T-cell (primary cell): ENCODE results near the gene MRC2. TPM values are rescaled to one million over a fixed set of nuclear protein-coding genes. Genes with fewer than 3 reads are reported as not detected.

Experiments
- ATAC-seq, 4 experiments: fragments of 200-7000 bp in 3 of 4; fragments of 150-1000 bp in 1 of 4; cut with Tn5 transposase; replicated peaks in 1 of 4; 1 replicate in 3 of 4; 2 replicates in 1 of 4; pipeline ENCODE4 v1.10.0; 2021; ENCODE audit warnings: moderate library complexity in 3 of 4, mild to moderate bottlenecking in 2 of 4, moderate number of reproducible peaks in 1 of 4
- CTCF ChIA-PET, 2 donors: fragments of 300-600 bp; sonication (Branson Sonifier 250); formaldehyde crosslinking; loops; one replicate each; lab custom pipeline; 2022; ENCODE audit warnings: antibody characterized with exemption in 2 of 2; lab: Charles Lee
- POLR2A ChIA-PET, 2 donors: fragments of 300-600 bp; sonication (Branson Sonifier 250); formaldehyde crosslinking; loops; one replicate each; lab custom pipeline; 2022; ENCODE audit warnings: antibody characterized with exemption in 2 of 2; lab: Charles Lee
- DNase-seq, 35 experiments: peaks; one replicate each; pipeline versions ENCODE4 v3.0.0 to v3.0.0-alpha.2; 2013 to 2023
- H3K27ac ChIP-seq: one replicate; pipeline ENCODE4 v1.5.1; 2013; ENCODE audit warnings: low read length
- H3K27me3 ChIP-seq, 2 experiments: replicated peaks in 1 of 2; 1 replicate in 1 of 2; 2 replicates in 1 of 2; pipeline versions ENCODE4 v1.6.1 to v1.7.0; 2013; ENCODE audit warnings: low read length in 1 of 2, mixed read lengths in 1 of 2; ENCODE audit not compliant: control insufficient read depth in 2 of 2, insufficient read depth in 2 of 2; ENCODE audit errors: extremely low read depth in 1 of 2
- H3K36me3 ChIP-seq, 2 donors: 1 replicate in 1 of 2; 2 replicates in 1 of 2; pipeline versions ENCODE4 v1.6.1 to v1.7.0; 2013; ENCODE audit warnings: low read length in 1 of 2; ENCODE audit not compliant: control insufficient read depth in 2 of 2, insufficient read depth in 1 of 2; ENCODE audit errors: extremely low read depth in 1 of 2
- H3K4me1 ChIP-seq, 2 experiments: 1 replicate in 1 of 2; 2 replicates in 1 of 2; pipeline versions ENCODE4 v1.6.1 to v1.7.0; 2013; ENCODE audit warnings: low read length in 2 of 2, mixed read lengths in 1 of 2; ENCODE audit not compliant: insufficient read depth in 2 of 2, control insufficient read depth in 1 of 2; ENCODE audit errors: extremely low read depth in 1 of 2
- H3K4me3 ChIP-seq, 2 donors: 1 replicate in 1 of 2; 2 replicates in 1 of 2; pipeline versions ENCODE4 v1.5.1 to v1.7.0; 2013; ENCODE audit warnings: mild to moderate bottlenecking in 2 of 2, low read length in 1 of 2, moderate library complexity in 1 of 2; ENCODE audit not compliant: control insufficient read depth in 1 of 2; ENCODE audit errors: extremely low read depth in 1 of 2
- H3K9me3 ChIP-seq: 2 replicates; pipeline ENCODE4 v1.7.0; 2013
- H3K27ac Mint-ChIP-seq, 2 donors: one replicate each; pipeline ENCODE4 v1.8.0; 2020 to 2021; ENCODE audit warnings: mild to moderate bottlenecking in 2 of 2, mixed read lengths in 2 of 2
- H3K27me3 Mint-ChIP-seq, 2 donors: one replicate each; pipeline ENCODE4 v1.8.0; 2021 to 2022; ENCODE audit warnings: mixed read lengths in 2 of 2
- H3K36me3 Mint-ChIP-seq: one replicate; pipeline ENCODE4 v1.8.0; 2021; ENCODE audit warnings: mixed read lengths
- H3K4me1 Mint-ChIP-seq, 3 donors: one replicate each; pipeline ENCODE4 v1.8.0; 2020 to 2022; ENCODE audit warnings: mixed read lengths in 3 of 3, mild to moderate bottlenecking in 1 of 3
- H3K4me3 Mint-ChIP-seq, 3 donors: one replicate each; pipeline ENCODE4 v1.8.0; 2020 to 2022; ENCODE audit warnings: mild to moderate bottlenecking in 3 of 3, mixed read lengths in 3 of 3, moderate library complexity in 3 of 3
- H3K9me3 Mint-ChIP-seq, 3 donors: one replicate each; pipeline ENCODE4 v1.8.0; 2020 to 2022; ENCODE audit warnings: mixed read lengths in 3 of 3
- WGBS: methylation state at CpG from one replicate; pipeline ENCODE4 v1.1.5; 2013; ENCODE audit warnings: missing lambda C conversion rate; ENCODE audit not compliant: insufficient coverage; 5-methylcytosine and 5-hydroxymethylcytosine counted together
- total RNA-seq, 35 experiments: library from RNA in 6 of 35; stranded (reverse) in 6 of 35; fragments of 120-200 nt in 1 of 35; gene quantifications; one replicate each; pipeline versions ENCODE4 v1.2.1 to v1.2.4 and lab custom pipeline; 2013 to 2026

MRC2 gene
- total RNA-seq, 5 donors from 2014 or later (not counting 1 experiment from before 2014, with no cell fraction given) = 4.0 to 7.6 (median 5.2) TPM

DNA sequence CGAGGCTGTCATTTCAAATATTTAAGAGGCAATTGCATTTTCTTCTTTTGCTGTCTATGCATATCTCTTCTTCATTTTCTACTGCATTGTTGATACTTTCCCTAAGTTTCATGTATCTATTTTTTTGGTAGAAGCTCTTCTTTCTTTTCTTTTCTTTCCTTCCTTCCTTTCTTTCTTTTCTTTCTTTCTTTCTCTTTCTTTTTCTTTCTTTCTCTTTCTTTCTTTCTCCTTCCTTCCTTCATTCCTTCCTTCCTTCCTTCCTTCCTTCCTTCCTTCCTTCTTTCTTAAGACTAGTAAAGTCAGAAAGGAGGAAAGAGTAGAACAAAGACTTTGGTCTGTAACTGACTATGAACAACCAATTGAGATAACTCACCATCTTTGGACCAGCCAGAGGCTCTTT lies 33.9 kb downstream of the MRC2 start:
- no peak for ATAC-seq
- CTCF ChIA-PET = no interaction called here
- WGBS = no CpG with 5 or more reads among the region's 1 CpG
- no peaks in the 10 kb centered on the region for H3K27me3 Mint-ChIP-seq
- H3K27ac Mint-ChIP-seq = no peak overlapping the region
- Histone ChIP-seq H3K27ac (no peak overlapping the region), H3K4me1 (no peaks in the 10 kb centered on the region), H3K27me3 (peaks cover 0 to 18% of the 10 kb centered on the region in 2 experiments), H3K9me3 (no peaks in the 10 kb centered on the region), H3K4me3 (no peak overlapping the region), H3K36me3 (no peaks in the 10 kb centered on the region)
- no peaks in the 10 kb centered on the region for H3K4me1 Mint-ChIP-seq
- no peak overlapping the region for H3K4me3 Mint-ChIP-seq
- peaks cover 8% of the 10 kb centered on the region for H3K36me3 Mint-ChIP-seq
- POLR2A ChIA-PET = no interaction called here
- H3K9me3 Mint-ChIP-seq = peaks cover 8 to 15% (median 12%) of the 10 kb centered on the region in 3 donors
- no peak for DNase-seq

DNA sequence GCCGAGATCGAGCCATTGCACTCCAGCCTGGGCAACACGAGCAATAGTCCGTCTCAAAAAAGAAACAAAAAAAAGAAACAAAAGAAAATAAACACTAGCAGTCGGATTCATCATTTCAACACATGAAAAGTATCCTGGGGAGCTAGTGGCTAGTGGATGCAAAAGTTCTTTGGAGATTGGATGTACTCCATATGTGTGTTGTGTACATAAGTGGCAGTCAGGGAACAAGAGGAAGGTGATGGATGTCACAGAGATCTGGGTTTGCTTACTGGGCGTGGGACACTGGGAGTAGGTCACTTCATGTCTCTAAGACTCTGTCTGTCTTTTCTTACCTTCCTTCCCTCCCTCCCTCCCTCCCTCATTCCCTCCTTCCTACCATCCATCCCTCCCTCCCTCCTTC lies 35.4 kb downstream of the MRC2 start:
- Histone ChIP-seq H3K27ac (no peak overlapping the region), H3K27me3 (peaks cover 0 to 17% of the 10 kb centered on the region in 2 experiments), H3K4me3 (no peak overlapping the region), H3K4me1 (no peaks in the 10 kb centered on the region), H3K36me3 (no peaks in the 10 kb centered on the region), H3K9me3 (no peaks in the 10 kb centered on the region)
- DNase-seq = no peak
- no peak for ATAC-seq
- Mint-ChIP-seq H3K27ac (no peak overlapping the region), H3K4me1 (no peaks in the 10 kb centered on the region), H3K4me3 (no peak overlapping the region), H3K36me3 (peaks cover 8% of the 10 kb centered on the region), H3K9me3 (peaks cover 8 to 15% (median 12%) of the 10 kb centered on the region in 3 donors), H3K27me3 (no peaks in the 10 kb centered on the region)
- WGBS = no CpG with 5 or more reads among the region's 6 CpGs
- CTCF ChIA-PET = no interaction called here
- POLR2A ChIA-PET = no interaction called here

GRCh38 chr17:62663304-62663703 lies 35.8 kb downstream of the MRC2 start:
- Mint-ChIP-seq H3K9me3 (peaks cover 8 to 15% (median 12%) of the 10 kb centered on the region in 3 donors), H3K4me1 (peaks cover 0 to under 1% (median 0%) of the 10 kb centered on the region in 3 donors), H3K27ac (no peak overlapping the region), H3K27me3 (no peaks in the 10 kb centered on the region), H3K4me3 (no peak overlapping the region), H3K36me3 (peaks cover 8% of the 10 kb centered on the region)
- ATAC-seq = no peak
- no peaks in the 10 kb centered on the region for H3K9me3 ChIP-seq
- CTCF ChIA-PET = no interaction called here
- DNase-seq = no peak
- no peak overlapping the region for H3K27ac ChIP-seq
- 90% methylated on average over 3 of the region's 6 CpGs for WGBS
- H3K27me3 ChIP-seq = peaks cover 0 to 13% of the 10 kb centered on the region in 2 experiments
- no peaks in the 10 kb centered on the region for H3K36me3 ChIP-seq
- H3K4me1 ChIP-seq = no peaks in the 10 kb centered on the region
- POLR2A ChIA-PET = no interaction called here
- no peak overlapping the region for H3K4me3 ChIP-seq

GRCh38 chr17:62664336-62665120 lies 37.1 kb downstream of the MRC2 start:
- no peak for DNase-seq
- Histone ChIP-seq H3K36me3 (no peaks in the 10 kb centered on the region), H3K4me3 (no peak overlapping the region), H3K27ac (no peak overlapping the region), H3K27me3 (peaks cover 0 to 9% of the 10 kb centered on the region in 2 experiments), H3K9me3 (no peaks in the 10 kb centered on the region), H3K4me1 (peaks cover 0 to 3% of the 10 kb centered on the region in 2 experiments)
- ATAC-seq = no peak
- Mint-ChIP-seq H3K4me1 (peaks cover 4 to 6% (median 5%) of the 10 kb centered on the region in 3 donors), H3K4me3 (no peak overlapping the region), H3K27ac (no peak overlapping the region), H3K36me3 (peaks cover 8% of the 10 kb centered on the region), H3K9me3 (peaks cover 8 to 15% (median 12%) of the 10 kb centered on the region in 3 donors), H3K27me3 (no peaks in the 10 kb centered on the region)
- ChIA-PET CTCF (no interaction called here), POLR2A (no interaction called here)
- WGBS = 90% methylated on average over 25 of the region's 25 CpGs

GRCh38 chr17:62665599-62665998 lies 38.1 kb downstream of the MRC2 start:
- no peaks in the 10 kb centered on the region for H3K36me3 ChIP-seq
- no peaks in the 10 kb centered on the region for H3K9me3 ChIP-seq
- peaks cover 0 to 9% of the 10 kb centered on the region in 2 experiments for H3K27me3 ChIP-seq
- H3K4me3 ChIP-seq = no peak overlapping the region
- no peak for ATAC-seq
- H3K36me3 Mint-ChIP-seq = peaks cover 7% of the 10 kb centered on the region
- no peak for DNase-seq
- H3K9me3 Mint-ChIP-seq = peaks cover 5 to 10% (median 8%) of the 10 kb centered on the region in 3 donors
- no peak overlapping the region for H3K4me3 Mint-ChIP-seq
- WGBS = 85% methylated on average over 3 of the region's 3 CpGs
- H3K27me3 Mint-ChIP-seq = no peaks in the 10 kb centered on the region
- H3K4me1 Mint-ChIP-seq = peaks cover 4 to 6% (median 5%) of the 10 kb centered on the region in 3 donors
- ChIA-PET CTCF (no interaction called here), POLR2A (interaction anchor here in 1 of 2 donors (0.6 kb wide), 1 partner anchor 107 kb away, joined by 6 read pairs; no protein-coding TSS in a partner anchor)
- no peak overlapping the region for H3K27ac ChIP-seq
- H3K27ac Mint-ChIP-seq = no peak overlapping the region
- H3K4me1 ChIP-seq = peaks cover 0 to 3% of the 10 kb centered on the region in 2 experiments

GRCh38 chr17:62666061-62666800 lies 38.8 kb downstream of the MRC2 start:
- POLR2A ChIA-PET = interaction anchor here (0.6 kb wide), 2 partner anchors 26 to 107 kb away, joined by 3 to 6 read pairs; no protein-coding TSS in a partner anchor
- ATAC-seq = no peak

More at GRCh38 chr17:62666061-62666800, 38.8 kb downstream of the MRC2 start:
- DNase-seq = no peak
- Mint-ChIP-seq H3K27ac (no peak overlapping the region), H3K27me3 (no peaks in the 10 kb centered on the region), H3K9me3 (peaks cover 0 to 4% (median 3%) of the 10 kb centered on the region in 3 donors), H3K36me3 (peaks cover 3% of the 10 kb centered on the region), H3K4me1 (peaks cover 4 to 6% (median 5%) of the 10 kb centered on the region in 3 donors), H3K4me3 (no peak overlapping the region)
- CTCF ChIA-PET = no interaction called here
- peaks cover 0 to 4% of the 10 kb centered on the region in 2 donors for H3K36me3 ChIP-seq
- 91% methylated on average over 17 of the region's 30 CpGs for WGBS
- peaks cover 0 to 9% of the 10 kb centered on the region in 2 experiments for H3K27me3 ChIP-seq
- no peak overlapping the region for H3K27ac ChIP-seq
- no peak overlapping the region for H3K4me3 ChIP-seq
- no peaks in the 10 kb centered on the region for H3K9me3 ChIP-seq
- peaks cover 0 to 3% of the 10 kb centered on the region in 2 experiments for H3K4me1 ChIP-seq
